Neural progenitor cell (in vitro differentiated cells): ENCODE measurements around the gene LYRM4. TPM values are rescaled to one million over a fixed set of nuclear protein-coding genes. Genes with fewer than 3 reads are reported as not detected.

Experiments
- DNase-seq: peaks from one replicate; pipeline ENCODE4 v3.0.0-alpha.2; 2016; ENCODE audit warnings: low spot score
- H2AFZ ChIP-seq: fragments of 200-600 bp; sonication (generic); replicated peaks from 2 replicates; pipeline ENCODE4 v1.6.1; 2016; ENCODE audit warnings: antibody characterized with exemption
- H3F3A ChIP-seq: fragments of 200-600 bp; sonication (generic); 2 replicates; pipeline ENCODE4 v1.6.1; 2016; ENCODE audit warnings: antibody characterized with exemption, low read depth
- H3K27ac ChIP-seq: fragments of 200-600 bp; sonication (generic); 2 replicates; pipeline ENCODE4 v1.5.1; 2016; ENCODE audit warnings: mild to moderate bottlenecking
- H3K27me3 ChIP-seq: fragments of 200-600 bp; sonication (generic); 2 replicates; pipeline ENCODE4 v1.6.1; 2016; ENCODE audit warnings: mild to moderate bottlenecking, moderate library complexity
- H3K36me3 ChIP-seq: fragments of 200-600 bp; sonication (generic); 2 replicates; pipeline ENCODE4 v1.5.1; 2016
- H3K4me1 ChIP-seq: fragments of 200-600 bp; sonication (generic); 2 replicates; pipeline ENCODE4 v1.6.1; 2016; ENCODE audit warnings: mixed run types
- H3K4me2 ChIP-seq: fragments of 200-600 bp; sonication (generic); 2 replicates; pipeline ENCODE4 v1.6.1; 2016
- H3K4me3 ChIP-seq: fragments of 200-600 bp; sonication (generic); 2 replicates; pipeline ENCODE4 v1.5.1; 2016
- H3K79me2 ChIP-seq: fragments of 200-600 bp; sonication (generic); 2 replicates; pipeline ENCODE4 v1.6.1; 2016; ENCODE audit warnings: low read depth
- H3K9ac ChIP-seq: fragments of 200-600 bp; sonication (generic); 2 replicates; pipeline ENCODE4 v1.6.1; 2016
- H3K9me3 ChIP-seq: fragments of 200-600 bp; sonication (generic); 2 replicates; pipeline ENCODE4 v1.5.1; 2016; ENCODE audit warnings: low read depth
- H4K20me1 ChIP-seq: fragments of 200-600 bp; sonication (generic); 2 replicates; pipeline ENCODE4 v1.6.1; 2016; ENCODE audit warnings: low read depth
- H3K27ac Mint-ChIP-seq: 3 replicates; pipeline ENCODE4 v1.8.0; 2021; ENCODE audit warnings: mixed read lengths
- H3K27me3 Mint-ChIP-seq: 2 replicates; pipeline ENCODE4 v1.8.0; 2022; ENCODE audit warnings: low read depth, mild to moderate bottlenecking, inconsistent platforms, moderate library complexity, mixed read lengths; ENCODE audit not compliant: insufficient read depth
- H3K36me3 Mint-ChIP-seq: 3 replicates; pipeline ENCODE4 v1.8.0; 2021; ENCODE audit warnings: mixed read lengths
- H3K4me1 Mint-ChIP-seq: 3 replicates; pipeline ENCODE4 v1.8.0; 2021; ENCODE audit warnings: mixed read lengths
- H3K4me3 Mint-ChIP-seq: 3 replicates; pipeline ENCODE4 v1.8.0; 2021; ENCODE audit warnings: mild to moderate bottlenecking, moderate library complexity, mixed read lengths
- H3K9me3 Mint-ChIP-seq: 3 replicates; pipeline ENCODE4 v1.8.0; 2020; ENCODE audit warnings: mixed read lengths
- EZH2 ChIP-seq: fragments of 200-600 bp; sonication (generic); IDR thresholded peaks from 2 replicates; pipeline ENCODE4 v1.6.1; 2017; ENCODE audit warnings: antibody characterized with exemption, mild to moderate bottlenecking, moderate library complexity
- EZH2phosphoT487 ChIP-seq: fragments of 200-600 bp; sonication (generic); IDR thresholded peaks from 2 replicates; pipeline ENCODE4 v1.6.1; 2017; ENCODE audit warnings: antibody characterized with exemption
- total RNA-seq: library from RNA; depleted of rRNA; stranded (reverse); fragments of >200 nt; gene quantifications from 2 replicates; pipeline ENCODE4 v1.2.3, GENCODE V29; 2015; ENCODE audit warnings: low replicate concordance
- TF ChIP-seq, protein P1 (sequence below): fragments of 200-600 bp; sonication (generic); IDR thresholded peaks from 2 replicates; pipeline ENCODE4 v1.5.1; 2017; ENCODE audit warnings: antibody characterized with exemption, mild to moderate bottlenecking

LYRM4 gene
- total RNA-seq, 1 donor from 2014 or later, result 23.9 TPM

DNA sequence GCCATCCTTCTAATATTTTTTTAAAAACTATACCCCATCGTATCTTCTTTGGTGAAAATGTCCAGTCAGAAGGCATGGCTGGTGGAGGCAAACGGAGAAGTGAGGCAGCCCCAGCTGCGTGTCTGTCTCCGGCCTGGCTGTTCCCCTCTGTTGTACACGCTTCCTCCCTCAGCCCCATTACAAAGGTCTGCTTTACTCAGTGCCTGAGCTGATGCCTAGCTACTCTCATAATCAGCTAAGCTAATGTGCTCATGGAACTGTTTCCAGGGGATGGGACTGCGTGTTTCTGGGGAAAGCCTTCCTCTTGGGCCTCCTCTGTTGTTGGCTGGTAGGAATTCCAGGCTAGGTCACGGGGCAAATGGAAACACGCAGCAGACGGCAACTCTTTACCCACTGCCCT is 108.3 kb downstream of the LYRM4 start:
- Mint-ChIP-seq H3K4me3 (no peak overlapping the region), H3K27me3 (no peaks in the 10 kb centered on the region), H3K36me3 (no peaks in the 10 kb centered on the region), H3K27ac (no peak overlapping the region), H3K4me1 (peaks cover 27% of the 10 kb centered on the region), H3K9me3 (no peaks in the 10 kb centered on the region)
- Histone ChIP-seq H3K4me3 (no peak overlapping the region), H3F3A (no peaks in the 10 kb centered on the region), H3K79me2 (no peaks in the 10 kb centered on the region), H3K4me2 (no peak overlapping the region), H3K9me3 (no peaks in the 10 kb centered on the region), H3K9ac (no peak overlapping the region), H3K27ac (no peak overlapping the region), H3K36me3 (no peaks in the 10 kb centered on the region), H4K20me1 (peaks cover 5% of the 10 kb centered on the region), H3K27me3 (no peaks in the 10 kb centered on the region), H3K4me1 (no peaks in the 10 kb centered on the region), H2AFZ (no peak overlapping the region)
- TF ChIP-seq EZH2phosphoT487 (no peak), EZH2 (no peak)
- TF ChIP-seq, protein P1, sequence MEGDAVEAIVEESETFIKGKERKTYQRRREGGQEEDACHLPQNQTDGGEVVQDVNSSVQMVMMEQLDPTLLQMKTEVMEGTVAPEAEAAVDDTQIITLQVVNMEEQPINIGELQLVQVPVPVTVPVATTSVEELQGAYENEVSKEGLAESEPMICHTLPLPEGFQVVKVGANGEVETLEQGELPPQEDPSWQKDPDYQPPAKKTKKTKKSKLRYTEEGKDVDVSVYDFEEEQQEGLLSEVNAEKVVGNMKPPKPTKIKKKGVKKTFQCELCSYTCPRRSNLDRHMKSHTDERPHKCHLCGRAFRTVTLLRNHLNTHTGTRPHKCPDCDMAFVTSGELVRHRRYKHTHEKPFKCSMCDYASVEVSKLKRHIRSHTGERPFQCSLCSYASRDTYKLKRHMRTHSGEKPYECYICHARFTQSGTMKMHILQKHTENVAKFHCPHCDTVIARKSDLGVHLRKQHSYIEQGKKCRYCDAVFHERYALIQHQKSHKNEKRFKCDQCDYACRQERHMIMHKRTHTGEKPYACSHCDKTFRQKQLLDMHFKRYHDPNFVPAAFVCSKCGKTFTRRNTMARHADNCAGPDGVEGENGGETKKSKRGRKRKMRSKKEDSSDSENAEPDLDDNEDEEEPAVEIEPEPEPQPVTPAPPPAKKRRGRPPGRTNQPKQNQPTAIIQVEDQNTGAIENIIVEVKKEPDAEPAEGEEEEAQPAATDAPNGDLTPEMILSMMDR, result no peak
- no peak for DNase-seq

DNA sequence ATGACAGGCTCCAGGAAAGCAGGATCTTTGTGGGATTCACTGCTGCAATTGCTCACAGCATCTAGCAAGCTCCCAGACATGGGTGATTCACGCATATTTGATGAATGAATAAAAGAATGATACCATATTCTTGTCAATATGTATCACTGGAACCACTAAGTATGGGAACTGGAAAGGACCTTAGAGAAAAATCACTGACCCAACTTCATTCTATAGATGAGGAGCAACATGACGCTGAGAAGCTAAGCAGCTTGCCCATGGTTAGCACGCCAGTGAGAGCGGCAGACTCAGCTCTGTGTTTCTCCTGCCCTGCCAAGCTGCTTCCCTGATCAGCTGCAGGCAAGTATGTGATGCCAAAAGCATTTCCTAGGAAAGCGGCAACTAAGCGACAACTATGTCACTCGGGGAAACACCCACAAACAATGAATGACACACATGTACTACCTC is 108.8 kb downstream of the LYRM4 start:
- no peak overlapping the region for H3K9ac ChIP-seq

DNA sequence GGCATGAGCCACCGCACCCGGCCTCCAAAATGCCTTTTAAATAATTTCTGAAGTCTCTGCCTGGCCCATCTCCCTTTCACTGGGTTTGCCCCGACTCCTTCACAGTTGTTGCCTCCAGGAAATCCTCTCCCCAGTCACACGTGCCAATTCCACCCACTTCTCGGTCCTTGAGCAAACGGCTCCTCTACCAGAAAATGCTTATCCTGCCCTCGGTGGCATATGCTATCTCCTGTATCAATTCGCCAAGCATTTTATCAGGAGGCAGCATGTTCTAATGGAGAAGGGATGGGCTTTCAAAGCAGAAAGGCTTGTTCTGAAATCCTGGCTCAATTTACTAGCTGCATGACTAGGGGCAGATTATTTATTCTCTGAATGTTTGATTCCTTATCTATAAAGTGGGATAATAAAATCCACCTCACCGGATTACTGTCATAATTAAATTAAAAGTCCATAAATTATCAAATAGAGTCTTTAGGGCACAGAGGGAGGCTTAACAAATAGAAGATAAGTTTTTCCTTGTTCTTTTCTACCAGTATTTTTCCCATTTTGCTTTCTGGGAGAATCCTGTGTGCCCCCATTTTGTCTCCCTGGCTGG is 109.3 kb downstream of the LYRM4 start:
- H3K9me3 Mint-ChIP-seq, result no peaks in the 10 kb centered on the region
- Histone ChIP-seq H3K4me2 (no peak overlapping the region), H2AFZ (no peak overlapping the region)

More for the DNA sequence above, 108.8 kb downstream of the LYRM4 start:
- Mint-ChIP-seq H3K4me3 (no peak overlapping the region), H3K27me3 (no peaks in the 10 kb centered on the region), H3K36me3 (no peaks in the 10 kb centered on the region), H3K27ac (peak overlapping the region; percentile 21), H3K4me1 (peaks cover 22% of the 10 kb centered on the region), H3K9me3 (no peaks in the 10 kb centered on the region)
- H3K4me3 ChIP-seq, result no peak overlapping the region
- H3F3A ChIP-seq, result no peaks in the 10 kb centered on the region
- H3K79me2 ChIP-seq, result no peaks in the 10 kb centered on the region
- no peaks in the 10 kb centered on the region for H3K36me3 ChIP-seq
- no peaks in the 10 kb centered on the region for H3K27me3 ChIP-seq
- no peaks in the 10 kb centered on the region for H3K4me1 ChIP-seq
- H3K27ac ChIP-seq, result no peak overlapping the region
- no peaks in the 10 kb centered on the region for H4K20me1 ChIP-seq
- H3K9me3 ChIP-seq, result no peaks in the 10 kb centered on the region
- TF ChIP-seq EZH2 (no peak), EZH2phosphoT487 (no peak)
- TF ChIP-seq, protein P1, result no peak
- H3K4me2 ChIP-seq, result no peak overlapping the region
- no peak for DNase-seq
- H2AFZ ChIP-seq, result no peak overlapping the region

More for the DNA sequence above, 109.3 kb downstream of the LYRM4 start:
- TF ChIP-seq, protein P1, result no peak
- TF ChIP-seq EZH2 (no peak), EZH2phosphoT487 (no peak)
- Mint-ChIP-seq H3K27ac (no peak overlapping the region), H3K36me3 (no peaks in the 10 kb centered on the region), H3K4me3 (no peak overlapping the region), H3K27me3 (no peaks in the 10 kb centered on the region), H3K4me1 (peaks cover 20% of the 10 kb centered on the region)
- no peaks in the 10 kb centered on the region for H4K20me1 ChIP-seq
- H3K36me3 ChIP-seq, result no peaks in the 10 kb centered on the region
- H3K9ac ChIP-seq, result no peak overlapping the region
- H3F3A ChIP-seq, result no peaks in the 10 kb centered on the region
- H3K27me3 ChIP-seq, result no peaks in the 10 kb centered on the region
- H3K79me2 ChIP-seq, result no peaks in the 10 kb centered on the region
- H3K27ac ChIP-seq, result no peak overlapping the region
- no peaks in the 10 kb centered on the region for H3K9me3 ChIP-seq
- no peak for DNase-seq
- H3K4me3 ChIP-seq, result no peak overlapping the region
- no peaks in the 10 kb centered on the region for H3K4me1 ChIP-seq
